Midbrain (tissue), 1 donor: Measurements from ENCODE around the gene TMEM126B.
"Not testable (repeated sequence)": the region's sequence is repeated elsewhere in the genome, so short reads cannot be mapped to it uniquely, and the experiment has no call there.

Experiments
- DNase-seq: peaks from one replicate; lab custom pipeline; 2025; lab: John Stamatoyannopoulos, UW

The TMEM126B gene

DNA sequence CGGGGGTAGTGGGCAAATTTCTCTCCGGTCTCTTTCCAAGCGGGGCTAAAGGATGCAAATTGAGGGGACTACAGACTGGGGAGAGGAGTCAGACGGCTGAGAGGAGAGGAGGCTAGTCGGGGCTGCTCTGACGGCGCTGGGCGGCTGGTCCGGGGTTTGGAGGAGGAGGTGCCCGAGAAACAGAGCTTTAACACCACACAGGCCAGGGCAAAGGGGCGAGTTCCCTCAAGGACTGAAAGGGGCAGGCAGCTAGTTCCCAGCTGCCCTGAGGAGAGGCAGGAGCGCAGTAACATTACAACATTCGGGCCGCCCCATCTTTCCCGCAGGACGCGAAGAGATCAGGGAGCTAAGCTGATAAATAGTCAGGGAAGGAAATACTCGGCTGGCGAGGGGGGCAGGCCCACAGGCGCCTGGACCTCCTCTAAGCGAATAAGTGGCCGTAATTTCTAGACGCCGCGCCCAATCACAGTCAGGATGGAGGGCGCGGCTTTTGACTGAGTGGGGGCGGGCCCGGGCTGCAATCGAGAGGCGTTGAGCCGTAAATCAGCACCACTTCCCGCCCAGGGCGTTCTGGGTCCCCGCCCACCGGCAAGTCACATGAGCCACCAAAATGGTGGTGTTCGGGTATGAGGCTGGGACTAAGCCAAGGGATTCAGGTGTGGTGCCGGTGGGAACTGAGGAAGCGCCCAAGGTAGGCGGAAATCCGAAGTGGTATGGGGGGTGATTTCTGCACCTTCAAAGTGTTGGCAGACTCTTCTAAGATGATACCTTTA is at the start of gene TMEM126B:
TMEM126B (plus strand) TSS at position 596 of the 773 bp plus-strand sequence; CDS start at position 611, 15 bp downstream.
- peak; percentile 99 for DNase-seq

- DNase-seq: no peak
Observed at GRCh38 chr11:85582111-85582510, 46.3 kb upstream of the TMEM126B start.

DNA sequence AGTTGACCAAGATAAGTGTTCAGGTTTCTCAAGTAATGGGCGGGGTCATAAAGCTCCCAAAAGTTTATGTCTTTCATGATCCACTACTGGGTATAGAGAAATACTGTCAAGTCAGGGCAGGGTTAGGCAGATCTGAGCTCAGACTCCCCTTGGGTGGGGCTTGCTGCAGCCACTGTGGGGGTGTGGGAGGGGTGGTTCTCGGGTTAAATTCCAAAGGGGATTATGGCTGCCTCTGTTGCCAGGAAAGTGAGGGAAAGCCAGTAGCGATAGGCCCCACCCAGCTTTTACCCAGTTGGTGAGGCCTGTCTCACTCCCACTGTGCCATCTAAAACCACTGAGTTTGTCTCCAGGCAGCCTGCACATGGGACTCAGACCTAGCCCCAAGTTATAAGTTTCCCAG is 39.0 kb upstream of the TMEM126B start:
- no peak for DNase-seq

- DNase-seq: peak; percentile 41
Observed at GRCh38 chr11:85590848-85591483, 37.4 kb upstream of the TMEM126B start.

DNA sequence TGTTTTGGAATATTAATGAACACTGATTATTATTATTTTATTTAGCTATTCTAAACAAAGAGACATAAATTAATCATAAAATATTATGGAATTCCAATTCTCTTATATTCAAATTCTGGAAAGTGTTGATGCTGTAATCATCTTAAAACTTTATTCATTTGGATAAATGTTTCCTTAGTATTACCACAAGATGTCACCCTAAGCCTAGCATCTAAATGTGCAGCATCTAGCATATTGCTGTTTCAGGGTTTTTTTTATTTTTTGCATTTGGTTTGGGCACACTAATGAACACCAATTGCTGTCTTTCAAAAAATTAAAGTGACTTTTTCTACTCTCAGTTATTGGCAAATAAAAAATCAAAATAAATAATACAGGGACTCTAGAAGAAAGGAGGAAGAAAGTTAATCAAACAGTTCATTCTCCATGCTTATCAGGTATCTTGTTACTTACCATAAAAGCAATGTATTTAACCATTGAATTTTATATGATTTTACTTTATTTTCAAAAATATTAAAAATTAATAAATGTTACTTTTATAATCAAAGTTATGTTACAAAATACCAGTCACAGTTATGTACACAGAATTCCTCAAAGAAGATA is 33.0 kb upstream of the TMEM126B start:
- peak; percentile 14 for DNase-seq

DNA sequence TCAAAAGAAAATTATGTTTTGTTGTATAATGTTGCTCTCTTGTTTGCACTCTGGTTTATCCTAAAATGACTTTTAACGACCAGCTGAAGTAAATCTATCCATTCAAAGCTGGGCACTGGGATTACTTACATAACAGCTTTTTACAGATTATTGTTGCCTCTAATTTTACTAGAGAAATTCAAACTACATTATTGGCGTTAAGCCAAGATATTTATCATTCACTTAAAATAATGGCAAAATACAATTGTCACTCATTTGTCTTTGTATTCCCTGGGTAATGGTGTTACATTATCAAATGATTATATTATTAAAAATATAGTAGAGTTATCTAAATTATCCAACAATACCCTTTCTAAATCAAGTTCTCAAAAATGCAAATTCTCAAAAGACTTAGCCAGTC is 31.5 kb upstream of the TMEM126B start:
- no peak for DNase-seq

DNA sequence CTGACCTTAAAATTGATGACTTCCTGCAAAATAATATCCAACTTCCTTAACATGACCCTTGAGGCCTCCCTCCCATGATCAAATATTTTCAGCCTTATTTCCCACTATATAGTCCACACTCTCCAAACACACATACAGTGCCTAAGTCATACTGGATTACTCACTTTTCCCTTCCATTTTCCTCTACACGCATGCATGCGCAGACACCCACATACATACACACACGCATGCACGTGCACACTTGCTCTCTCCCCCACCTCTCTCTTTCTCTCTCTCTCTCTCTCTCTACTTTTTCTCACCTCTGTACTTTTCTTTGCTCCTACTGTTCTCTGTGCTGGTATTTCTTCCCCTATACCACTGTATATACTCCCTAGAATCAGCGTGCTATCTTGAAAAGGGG is 29.3 kb upstream of the TMEM126B start:
- no peak for DNase-seq

DNA sequence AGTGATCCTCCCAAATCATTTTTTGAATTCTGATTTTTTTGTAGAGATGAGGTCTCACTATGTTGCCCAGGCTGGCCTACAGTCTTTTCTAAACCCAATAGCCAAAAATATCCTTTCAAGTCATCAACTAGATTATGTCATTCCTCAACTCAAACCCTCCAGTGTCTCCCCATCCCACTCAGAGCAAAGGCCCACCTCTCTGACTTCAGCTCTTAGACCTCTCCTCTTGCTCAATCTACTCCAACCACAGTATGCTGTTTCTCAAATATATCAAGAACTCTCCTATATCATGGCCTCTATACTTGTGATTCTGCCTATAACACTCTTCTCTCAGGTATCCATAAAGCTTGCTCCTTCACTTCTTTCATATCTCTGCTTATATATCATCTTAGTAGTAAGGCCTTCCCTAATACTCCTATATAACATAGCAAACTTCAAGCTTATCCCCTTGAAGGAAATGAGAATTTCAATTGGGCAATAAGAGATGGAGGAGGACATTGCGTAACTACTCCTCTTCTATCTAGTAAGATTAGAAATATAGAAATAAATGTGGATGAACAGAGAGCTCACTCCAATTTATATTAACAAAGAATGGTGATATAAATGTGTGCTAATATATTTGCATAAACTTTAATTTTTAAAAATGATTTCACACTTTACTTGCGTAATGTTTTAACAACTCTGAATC is 25.7 kb upstream of the TMEM126B start:
- no peak for DNase-seq

GRCh38 chr11:85603220-85603619 is 25.2 kb upstream of the TMEM126B start:
- DNase-seq: no peak

DNA sequence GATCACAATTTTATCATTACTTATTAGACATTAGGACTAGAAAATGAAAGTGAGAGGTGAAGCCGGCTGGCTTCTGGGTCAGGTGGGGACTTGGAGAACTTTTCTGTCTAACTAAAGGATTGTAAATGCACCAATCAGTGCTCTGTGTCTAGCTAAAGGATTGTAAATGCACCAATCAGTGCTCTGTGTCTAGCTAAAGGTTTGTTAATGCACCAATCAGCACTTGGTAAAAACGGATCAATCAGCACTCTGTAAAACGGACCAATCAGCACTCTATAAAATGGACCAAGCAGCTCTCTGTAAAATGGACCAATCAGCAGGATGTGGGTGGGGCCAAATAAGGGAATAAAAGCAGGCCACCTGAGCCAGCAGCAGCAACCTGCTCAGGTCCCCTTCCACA is 22.2 kb upstream of the TMEM126B start:
- DNase-seq: not testable (repeated sequence)

- DNase-seq: not testable (repeated sequence)
Observed at GRCh38 chr11:85608621-85609020, 19.8 kb upstream of the TMEM126B start.

- not testable (repeated sequence) for DNase-seq
Observed at GRCh38 chr11:85609286-85609685, 19.1 kb upstream of the TMEM126B start.

DNA sequence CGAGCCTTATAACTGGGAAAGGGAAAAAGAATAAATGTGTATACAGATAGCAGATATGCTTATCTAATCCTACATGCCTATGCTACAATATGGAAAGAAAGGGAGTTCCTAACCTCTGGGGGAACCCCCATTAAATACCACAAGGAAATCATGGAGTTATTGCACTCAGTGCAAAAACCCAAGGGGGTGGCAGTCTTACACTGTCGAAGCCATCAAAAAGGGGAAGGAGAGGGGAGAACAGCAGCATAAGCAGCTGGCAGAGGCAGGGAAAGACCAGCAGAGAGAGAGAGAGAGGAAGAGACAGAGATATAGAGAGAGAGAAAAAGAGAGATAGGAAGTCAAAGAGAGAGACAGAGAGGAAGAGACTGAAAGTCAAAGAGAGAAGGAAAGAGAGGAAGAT is 16.8 kb upstream of the TMEM126B start:
- DNase-seq: not testable (repeated sequence)

DNA sequence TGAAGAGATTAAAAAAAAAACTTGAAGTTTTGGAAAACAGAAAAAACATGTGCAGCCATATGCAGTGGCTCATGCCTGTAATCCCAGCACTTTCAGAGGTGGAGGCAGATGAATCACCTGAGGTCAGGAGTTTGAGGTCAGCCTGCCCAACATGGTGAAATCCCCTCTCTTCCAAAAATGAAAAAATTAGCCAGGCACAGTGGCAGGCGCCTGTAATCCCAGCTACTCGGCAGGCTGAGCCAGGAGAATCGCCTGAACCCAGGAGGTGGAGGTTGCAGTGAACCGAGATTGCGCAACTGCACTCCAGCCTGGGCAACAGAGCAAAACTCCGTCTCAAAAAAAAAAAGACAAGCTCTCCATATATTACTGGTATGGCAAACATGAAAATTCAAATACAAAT is 8.9 kb upstream of the TMEM126B start:
- no peak for DNase-seq

- no peak for DNase-seq
Observed at GRCh38 chr11:85620256-85620655, 8.1 kb upstream of the TMEM126B start.

DNA sequence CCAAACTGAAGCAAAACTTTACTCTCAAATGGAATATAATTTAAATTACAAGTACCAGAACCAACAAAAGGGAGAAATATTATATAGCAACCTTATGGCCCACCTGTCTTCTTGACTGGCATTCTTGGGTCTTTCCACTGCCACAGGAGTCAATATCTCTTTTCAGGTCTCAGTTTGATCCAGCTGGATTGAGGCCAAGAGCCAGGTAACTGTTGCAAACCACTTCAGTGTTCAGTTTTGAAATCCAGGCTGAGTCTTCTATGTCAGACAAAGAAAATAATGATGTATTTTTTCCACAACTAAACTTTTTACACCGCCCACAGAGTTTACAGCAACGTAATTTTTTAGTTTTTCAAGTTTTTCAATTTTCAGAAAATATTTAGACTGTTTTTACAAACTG is 1.9 kb upstream of the TMEM126B start:
- DNase-seq: no peak

DNA sequence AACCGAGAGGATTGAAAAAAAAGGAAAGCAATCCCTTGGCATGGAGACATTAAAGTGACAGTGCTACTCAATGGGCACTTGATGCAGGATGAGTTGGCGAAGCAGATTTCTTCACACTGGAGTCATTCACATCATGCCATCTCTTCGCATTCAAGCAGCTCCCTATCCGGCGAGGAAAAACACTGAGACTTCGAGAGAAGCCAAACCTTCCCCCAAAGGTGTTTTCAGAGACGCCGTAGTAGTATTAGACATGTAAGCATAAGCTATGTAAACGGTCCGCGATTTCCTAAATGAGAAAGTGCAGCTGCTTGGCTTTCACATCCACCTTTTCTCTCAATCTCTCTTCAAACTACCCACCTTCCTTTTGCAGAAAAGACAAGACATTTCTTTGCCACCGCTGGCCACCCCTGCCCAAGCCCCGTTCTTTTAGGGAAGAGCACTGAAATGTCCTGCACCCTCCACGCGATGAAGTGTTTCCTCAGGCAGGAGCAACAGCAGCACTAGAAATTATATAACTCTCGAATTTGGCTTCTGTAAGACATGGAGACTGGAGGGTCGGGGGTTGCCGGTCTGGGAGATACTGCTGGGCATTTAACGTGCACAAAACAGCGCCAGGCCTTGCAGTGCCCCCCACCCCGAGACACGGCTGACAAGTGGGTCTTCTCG is 928 bp upstream of the TMEM126B start, which contains the start of gene DLG2:
DLG2 (minus strand) TSS at position 13 of the 666 bp plus-strand sequence.
- DNase-seq: peak; percentile 68

- DNase-seq: peak; percentile 50
Observed at GRCh38 chr11:85628771-85629341, 463 bp downstream of the TMEM126B start.

DNA sequence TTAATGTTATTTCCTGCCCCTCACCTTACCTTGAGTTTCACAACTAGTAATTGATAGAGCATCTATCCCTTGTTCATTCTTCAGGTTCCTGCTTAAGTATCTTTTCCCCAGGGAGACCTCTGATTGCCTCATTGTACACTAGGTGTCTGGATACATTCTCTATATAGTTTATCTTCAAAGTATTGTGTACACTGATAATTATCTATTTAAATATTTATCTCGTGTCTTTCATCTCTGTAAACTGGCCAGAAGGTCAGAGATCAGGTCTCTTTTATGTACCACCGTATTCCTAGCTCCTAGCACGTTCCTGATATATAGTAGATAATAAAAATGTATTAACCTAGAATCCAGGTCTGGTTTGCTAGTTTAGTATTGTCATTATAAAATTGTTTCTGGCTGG is 6.4 kb downstream of the TMEM126B start:
- DNase-seq: no peak

- no peak for DNase-seq
Observed at GRCh38 chr11:85643191-85643614, 14.8 kb downstream of the TMEM126B start.

DNA sequence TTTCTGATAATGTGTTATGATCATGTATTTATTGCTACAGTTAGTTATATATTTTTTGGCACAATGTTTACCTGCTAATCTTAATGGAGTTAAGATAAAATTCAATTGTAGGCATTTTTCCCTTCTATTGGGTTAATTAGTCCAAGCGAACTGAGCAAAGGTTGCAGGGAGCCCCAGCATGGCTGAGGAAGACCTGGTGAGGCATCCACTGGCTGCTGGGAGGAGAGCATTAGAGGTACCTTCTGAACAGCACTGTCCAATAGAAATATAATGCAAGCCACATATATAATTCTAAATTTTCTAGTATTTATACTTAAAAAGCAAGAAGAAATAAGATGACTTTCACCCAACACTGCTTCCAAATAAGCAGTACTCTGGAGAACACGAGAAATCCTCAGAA is 18.7 kb downstream of the TMEM126B start:
- no peak for DNase-seq
